ENCODE data around the gene GDPD5.

DNA sequence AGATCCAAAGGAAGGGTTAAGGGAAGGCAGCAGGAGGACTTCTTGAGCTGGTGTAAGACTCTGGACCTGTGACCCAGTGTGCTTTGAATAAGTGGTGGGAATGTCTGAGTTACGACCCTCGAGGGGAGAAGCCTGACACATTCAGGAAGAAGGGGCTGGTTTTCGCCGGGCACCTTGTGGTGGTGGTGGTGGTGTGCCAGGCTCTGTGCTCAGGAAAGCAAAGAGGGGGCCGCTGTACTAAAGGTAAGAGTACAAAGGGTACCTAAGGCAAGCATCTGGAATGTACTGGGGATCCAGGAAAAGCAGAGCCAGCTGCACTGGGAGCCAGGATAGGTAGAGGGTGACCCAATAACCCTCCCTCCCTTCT is 99.0 kb downstream of the GDPD5 start:
- TF ChIP-seq MYC (IDR thresholded peaks at IDR 0.05; ENCODE audit: borderline replicate concordance, low read length) (no peak), BHLHE40 (IDR thresholded peaks at IDR 0.05; ENCODE audit: low read depth, low read length) (no peak), PHF8 (IDR thresholded peaks at IDR 0.05; ENCODE audit: borderline replicate concordance, low read depth) (no peak), JUNB (IDR thresholded peaks at IDR 0.05) (no peak), POLR2A (IDR thresholded peaks at IDR 0.05; ENCODE audit: low read length) (no peak), CBX8 (IDR thresholded peaks at IDR 0.05) (no peak)
- TF ChIP-seq, protein P1, sequence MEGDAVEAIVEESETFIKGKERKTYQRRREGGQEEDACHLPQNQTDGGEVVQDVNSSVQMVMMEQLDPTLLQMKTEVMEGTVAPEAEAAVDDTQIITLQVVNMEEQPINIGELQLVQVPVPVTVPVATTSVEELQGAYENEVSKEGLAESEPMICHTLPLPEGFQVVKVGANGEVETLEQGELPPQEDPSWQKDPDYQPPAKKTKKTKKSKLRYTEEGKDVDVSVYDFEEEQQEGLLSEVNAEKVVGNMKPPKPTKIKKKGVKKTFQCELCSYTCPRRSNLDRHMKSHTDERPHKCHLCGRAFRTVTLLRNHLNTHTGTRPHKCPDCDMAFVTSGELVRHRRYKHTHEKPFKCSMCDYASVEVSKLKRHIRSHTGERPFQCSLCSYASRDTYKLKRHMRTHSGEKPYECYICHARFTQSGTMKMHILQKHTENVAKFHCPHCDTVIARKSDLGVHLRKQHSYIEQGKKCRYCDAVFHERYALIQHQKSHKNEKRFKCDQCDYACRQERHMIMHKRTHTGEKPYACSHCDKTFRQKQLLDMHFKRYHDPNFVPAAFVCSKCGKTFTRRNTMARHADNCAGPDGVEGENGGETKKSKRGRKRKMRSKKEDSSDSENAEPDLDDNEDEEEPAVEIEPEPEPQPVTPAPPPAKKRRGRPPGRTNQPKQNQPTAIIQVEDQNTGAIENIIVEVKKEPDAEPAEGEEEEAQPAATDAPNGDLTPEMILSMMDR (IDR thresholded peaks at IDR 0.05), result no peak
